ENCODE results near the gene SUPT3H.
"Not testable (repeated sequence)": the region's sequence is repeated elsewhere in the genome, so short reads cannot be mapped to it uniquely, and the experiment has no call there.

Gene SUPT3H

DNA sequence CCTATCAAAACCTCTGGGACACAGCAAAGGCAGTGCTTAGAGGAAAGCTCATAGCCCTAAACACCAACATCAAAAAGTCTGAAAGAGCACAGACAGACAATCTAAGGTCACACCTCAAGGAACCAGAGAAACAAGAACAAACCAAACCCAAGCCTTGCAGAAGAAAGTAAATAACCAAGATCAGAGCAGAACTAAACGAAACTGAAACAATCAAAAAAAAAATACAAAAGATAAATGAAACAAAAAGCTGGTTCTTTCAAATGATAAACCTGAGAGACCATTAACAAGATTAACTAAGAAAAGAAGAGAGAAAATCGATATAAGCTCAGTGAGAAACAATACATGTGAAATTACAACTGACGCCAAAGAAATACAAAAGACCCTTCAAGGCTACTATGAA lies 84.4 kb downstream of the SUPT3H start:
- no peak overlapping the region for H3K4me3 ChIP-seq (ENCODE audit: low read depth, low read length)
- no peak overlapping the region for H3K27ac ChIP-seq (ENCODE audit: low read depth, low read length)
- no peaks in the 10 kb centered on the region for H3K9me3 ChIP-seq (ENCODE audit: control insufficient read depth, insufficient read depth, low read length)

DNA sequence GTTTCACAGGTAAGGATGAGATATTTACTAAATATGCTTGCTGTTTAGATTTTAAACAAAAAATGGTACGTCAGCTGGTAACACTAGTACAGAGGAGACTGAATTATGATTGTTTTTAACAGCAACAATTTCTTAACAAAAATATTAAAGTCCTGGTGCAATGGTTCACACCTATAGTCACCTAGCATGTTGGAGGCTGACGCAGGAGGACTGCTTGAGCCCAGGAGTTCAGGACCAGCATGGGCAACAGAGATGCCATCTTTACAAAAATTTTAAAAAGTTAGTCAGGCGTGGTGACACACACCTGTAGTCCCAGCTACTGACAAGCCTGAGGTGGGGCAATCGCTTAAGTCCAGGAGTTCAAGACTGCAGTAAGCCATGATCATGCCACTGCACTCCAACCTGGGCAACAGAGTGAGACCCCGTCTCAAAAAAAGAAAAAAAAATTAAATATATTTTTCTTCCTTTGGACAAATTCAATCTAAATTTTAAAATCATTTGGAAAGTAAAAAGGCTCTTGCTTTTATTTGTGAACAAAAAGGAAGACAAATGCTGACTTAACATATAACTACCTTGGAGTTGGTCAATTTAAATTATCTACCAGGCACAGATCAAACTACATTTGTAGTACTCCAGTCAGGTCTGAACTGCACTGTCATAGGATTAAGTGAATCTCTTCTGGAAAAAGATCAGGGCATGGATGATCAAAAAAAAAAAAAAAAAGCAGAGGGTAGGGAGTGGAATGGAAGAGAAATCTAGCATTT lies 87.8 kb downstream of the SUPT3H start:
- no peaks in the 10 kb centered on the region for H3K9me3 ChIP-seq (ENCODE audit: control insufficient read depth, insufficient read depth, low read length)
- H3K27me3 ChIP-seq (ENCODE audit: control insufficient read depth, insufficient read depth, low read length), result no peaks in the 10 kb centered on the region
- no peaks in the 10 kb centered on the region for H3K36me3 ChIP-seq (ENCODE audit: control insufficient read depth, insufficient read depth, low read length)
- no peak overlapping the region for H3K4me3 ChIP-seq (ENCODE audit: low read depth, low read length)
- peaks cover 9% of the 10 kb centered on the region; the same call in 1 of the 2 replicates for H3K4me1 ChIP-seq (ENCODE audit: control insufficient read depth, insufficient read depth, low read length)
- H3K9ac ChIP-seq (ENCODE audit: low read depth, low read length), result no peak overlapping the region
- no peak overlapping the region for H3K27ac ChIP-seq (ENCODE audit: low read depth, low read length)

More for the DNA sequence above, 84.4 kb downstream of the SUPT3H start:
- no peaks in the 10 kb centered on the region for H3K27me3 ChIP-seq (ENCODE audit: control insufficient read depth, insufficient read depth, low read length)
- peaks cover 9% of the 10 kb centered on the region; the same call in 1 of the 2 replicates for H3K4me1 ChIP-seq (ENCODE audit: control insufficient read depth, insufficient read depth, low read length)
- H3K36me3 ChIP-seq (ENCODE audit: control insufficient read depth, insufficient read depth, low read length), result no peaks in the 10 kb centered on the region
- no peak overlapping the region for H3K9ac ChIP-seq (ENCODE audit: low read depth, low read length)

DNA sequence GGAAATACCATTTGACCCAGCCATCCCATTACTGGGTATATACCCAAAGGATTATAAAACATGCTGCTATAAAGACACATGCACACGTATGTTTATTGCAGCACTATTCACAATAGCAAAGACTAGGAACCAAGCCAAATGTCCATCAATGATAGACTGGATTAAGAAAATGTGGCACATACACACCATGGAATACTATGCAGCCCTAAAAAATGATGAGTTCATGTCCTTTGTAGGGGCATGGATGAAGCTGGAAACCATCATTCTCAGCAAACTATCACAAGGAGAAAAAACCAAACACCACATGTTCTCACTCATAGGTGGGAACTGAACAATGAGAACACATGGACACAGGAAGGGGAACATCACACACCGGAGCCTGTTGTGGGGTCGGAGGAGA lies 91.0 kb downstream of the SUPT3H start:
- H3K4me3 ChIP-seq (ENCODE audit: low read depth, low read length); H3K9me3 ChIP-seq (ENCODE audit: control insufficient read depth, insufficient read depth, low read length); H3K9ac ChIP-seq (ENCODE audit: low read depth, low read length); H3K36me3 ChIP-seq (ENCODE audit: control insufficient read depth, insufficient read depth, low read length); H3K4me1 ChIP-seq (ENCODE audit: control insufficient read depth, insufficient read depth, low read length); H3K27me3 ChIP-seq (ENCODE audit: control insufficient read depth, insufficient read depth, low read length); H3K27ac ChIP-seq (ENCODE audit: low read depth, low read length): not testable (repeated sequence)

DNA sequence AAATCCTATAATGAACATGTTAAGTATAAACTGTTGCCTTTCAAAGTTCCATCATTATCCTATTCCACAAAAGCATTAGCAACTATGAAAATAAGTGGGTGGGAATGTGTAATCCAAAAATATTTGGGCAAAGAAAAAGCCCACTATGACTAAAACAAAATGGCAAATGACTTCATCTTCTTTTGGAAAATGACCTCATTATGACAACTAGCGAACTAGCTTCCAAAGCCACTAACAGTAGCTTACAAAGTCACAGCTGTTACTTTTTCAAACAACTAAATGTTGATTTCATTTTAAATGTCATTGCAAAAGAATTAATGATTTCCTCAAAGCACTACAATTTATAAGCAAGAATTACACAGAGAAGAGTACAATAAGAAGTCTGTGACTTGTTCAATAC lies 99.4 kb downstream of the SUPT3H start:
- no peak overlapping the region for H3K9ac ChIP-seq (ENCODE audit: low read depth, low read length)
- H3K27me3 ChIP-seq (ENCODE audit: control insufficient read depth, insufficient read depth, low read length), result no peaks in the 10 kb centered on the region
- H3K4me3 ChIP-seq (ENCODE audit: low read depth, low read length), result no peak overlapping the region
- H3K4me1 ChIP-seq (ENCODE audit: control insufficient read depth, insufficient read depth, low read length), result peaks cover 5% of the 10 kb centered on the region; the same call in 1 of the 2 replicates
- H3K27ac ChIP-seq (ENCODE audit: low read depth, low read length), result no peak overlapping the region
- H3K9me3 ChIP-seq (ENCODE audit: control insufficient read depth, insufficient read depth, low read length), result peaks cover 29% of the 10 kb centered on the region
- H3K36me3 ChIP-seq (ENCODE audit: control insufficient read depth, insufficient read depth, low read length), result no peaks in the 10 kb centered on the region

DNA sequence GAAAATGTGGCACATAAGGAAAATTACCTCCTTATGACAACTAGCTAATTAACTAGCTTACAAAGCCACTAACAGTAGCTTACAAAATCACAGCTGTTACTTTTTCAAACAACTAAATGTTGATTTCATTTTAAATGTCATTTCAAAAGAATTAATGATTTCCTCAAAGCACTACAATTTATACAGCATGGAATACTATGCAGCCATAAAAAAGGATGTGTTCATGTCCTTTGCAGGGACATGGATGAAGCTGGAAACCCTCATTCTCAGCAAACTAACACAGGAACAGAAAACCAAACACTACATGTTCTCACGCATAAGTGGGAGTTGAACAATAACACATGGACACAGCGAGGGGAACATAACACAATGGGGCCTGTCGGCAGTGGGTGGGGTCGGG lies 100.0 kb downstream of the SUPT3H start:
- peaks cover 29% of the 10 kb centered on the region for H3K9me3 ChIP-seq (ENCODE audit: control insufficient read depth, insufficient read depth, low read length)
- H3K27ac ChIP-seq (ENCODE audit: low read depth, low read length); H3K36me3 ChIP-seq (ENCODE audit: control insufficient read depth, insufficient read depth, low read length); H3K9ac ChIP-seq (ENCODE audit: low read depth, low read length); H3K27me3 ChIP-seq (ENCODE audit: control insufficient read depth, insufficient read depth, low read length); H3K4me1 ChIP-seq (ENCODE audit: control insufficient read depth, insufficient read depth, low read length); H3K4me3 ChIP-seq (ENCODE audit: low read depth, low read length): not testable (repeated sequence)

DNA sequence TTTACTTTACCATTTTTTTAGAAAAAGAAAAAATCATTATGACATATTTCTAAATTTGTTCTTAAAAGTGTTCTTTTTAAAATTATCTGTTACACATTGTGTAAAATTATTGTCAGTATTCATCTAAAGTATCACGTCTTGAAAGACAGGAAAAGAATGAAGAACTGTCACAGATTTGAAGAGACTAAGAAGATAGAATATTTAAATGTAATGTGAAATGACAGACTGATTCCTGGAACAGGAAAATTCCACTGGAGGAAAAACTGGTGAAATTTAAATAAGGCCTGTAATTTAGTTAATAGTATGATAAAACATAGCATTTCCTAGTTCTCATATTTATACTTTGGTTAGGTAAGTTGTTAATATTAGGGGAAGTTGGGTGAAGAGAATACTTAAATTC lies 102.4 kb downstream of the SUPT3H start:
- Histone ChIP-seq H3K4me1 (ENCODE audit: control insufficient read depth, insufficient read depth, low read length) (peaks cover 5% of the 10 kb centered on the region; the same call in 1 of the 2 replicates), H3K27me3 (ENCODE audit: control insufficient read depth, insufficient read depth, low read length) (no peaks in the 10 kb centered on the region), H3K36me3 (ENCODE audit: control insufficient read depth, insufficient read depth, low read length) (no peaks in the 10 kb centered on the region), H3K9ac (ENCODE audit: low read depth, low read length) (no peak overlapping the region), H3K27ac (ENCODE audit: low read depth, low read length) (no peak overlapping the region), H3K9me3 (ENCODE audit: control insufficient read depth, insufficient read depth, low read length) (peaks cover 18% of the 10 kb centered on the region), H3K4me3 (ENCODE audit: low read depth, low read length) (no peak overlapping the region)

DNA sequence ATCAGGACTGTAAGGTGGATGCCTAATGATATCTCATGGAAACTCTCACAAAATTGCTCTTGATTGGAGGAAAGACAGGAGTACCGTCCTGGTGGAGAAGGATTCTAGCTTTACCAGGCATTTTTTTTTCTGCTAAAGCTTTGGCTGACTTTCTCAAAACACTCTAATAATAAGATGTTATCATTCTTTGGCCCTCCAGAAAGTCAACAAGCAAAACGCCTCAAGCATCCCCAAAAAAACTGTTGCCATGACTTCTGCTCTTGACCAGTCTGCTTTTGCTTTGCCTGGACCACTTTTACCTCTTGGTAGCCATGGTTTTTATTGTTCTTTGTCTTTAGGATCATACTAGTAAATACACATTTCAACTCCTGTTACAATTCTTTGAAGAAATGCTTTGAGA lies 105.1 kb downstream of the SUPT3H start:
- no peaks in the 10 kb centered on the region for H3K27me3 ChIP-seq (ENCODE audit: control insufficient read depth, insufficient read depth, low read length)
- H3K36me3 ChIP-seq (ENCODE audit: control insufficient read depth, insufficient read depth, low read length), result no peaks in the 10 kb centered on the region
- H3K9me3 ChIP-seq (ENCODE audit: control insufficient read depth, insufficient read depth, low read length), result peaks cover 7% of the 10 kb centered on the region
- H3K27ac ChIP-seq (ENCODE audit: low read depth, low read length), result no peak overlapping the region
- H3K9ac ChIP-seq (ENCODE audit: low read depth, low read length), result no peak overlapping the region
- H3K4me1 ChIP-seq (ENCODE audit: control insufficient read depth, insufficient read depth, low read length), result peaks cover 5% of the 10 kb centered on the region; the same call in 1 of the 2 replicates
- no peak overlapping the region for H3K4me3 ChIP-seq (ENCODE audit: low read depth, low read length)

DNA sequence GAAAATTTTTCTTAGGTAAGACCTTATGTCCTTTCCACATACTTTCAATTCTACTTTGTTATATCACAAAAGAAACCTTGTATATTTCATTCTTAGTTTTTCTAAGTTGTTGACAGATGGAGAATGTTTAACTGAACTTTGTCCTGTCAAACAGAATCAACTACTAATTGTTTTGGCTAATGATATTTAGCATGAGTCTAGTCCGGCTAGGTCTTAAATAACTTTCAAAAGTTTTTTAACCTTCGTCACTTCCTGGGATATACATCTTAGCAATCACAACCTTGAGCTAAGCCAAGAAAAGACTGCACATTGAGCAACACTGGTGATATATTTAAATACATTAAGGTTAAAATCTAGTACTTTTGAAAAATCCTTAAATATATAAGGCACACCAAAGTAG lies 112.5 kb downstream of the SUPT3H start:
- Histone ChIP-seq H3K4me3 (ENCODE audit: low read depth, low read length) (no peak overlapping the region), H3K4me1 (ENCODE audit: control insufficient read depth, insufficient read depth, low read length) (no peaks in the 10 kb centered on the region), H3K27me3 (ENCODE audit: control insufficient read depth, insufficient read depth, low read length) (no peaks in the 10 kb centered on the region), H3K9me3 (ENCODE audit: control insufficient read depth, insufficient read depth, low read length) (no peaks in the 10 kb centered on the region), H3K9ac (ENCODE audit: low read depth, low read length) (no peak overlapping the region), H3K36me3 (ENCODE audit: control insufficient read depth, insufficient read depth, low read length) (no peaks in the 10 kb centered on the region), H3K27ac (ENCODE audit: low read depth, low read length) (no peak overlapping the region)

DNA sequence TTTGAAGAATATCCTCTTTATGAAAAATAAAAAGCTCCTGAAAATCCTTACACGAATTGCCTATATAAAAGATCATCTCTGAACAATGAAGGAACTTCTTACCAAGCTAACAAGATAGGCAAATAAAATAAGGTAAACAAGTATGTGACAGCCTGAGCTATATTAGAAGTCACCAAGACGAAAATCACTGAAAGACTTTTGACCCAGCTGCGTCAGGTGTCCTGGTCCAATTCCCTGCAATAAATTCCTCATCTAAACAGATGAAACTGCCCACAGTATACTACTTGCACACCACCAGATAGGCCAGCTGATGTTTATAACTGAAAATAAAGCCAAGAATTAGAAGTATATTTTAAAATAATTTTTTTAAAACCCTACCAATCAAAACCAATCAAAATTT lies 117.0 kb downstream of the SUPT3H start:
- Histone ChIP-seq H3K9ac (ENCODE audit: low read depth, low read length) (no peak overlapping the region), H3K4me1 (ENCODE audit: control insufficient read depth, insufficient read depth, low read length) (no peaks in the 10 kb centered on the region), H3K27me3 (ENCODE audit: control insufficient read depth, insufficient read depth, low read length) (no peaks in the 10 kb centered on the region), H3K36me3 (ENCODE audit: control insufficient read depth, insufficient read depth, low read length) (no peaks in the 10 kb centered on the region), H3K4me3 (ENCODE audit: low read depth, low read length) (no peak overlapping the region), H3K27ac (ENCODE audit: low read depth, low read length) (no peak overlapping the region), H3K9me3 (ENCODE audit: control insufficient read depth, insufficient read depth, low read length) (no peaks in the 10 kb centered on the region)

DNA sequence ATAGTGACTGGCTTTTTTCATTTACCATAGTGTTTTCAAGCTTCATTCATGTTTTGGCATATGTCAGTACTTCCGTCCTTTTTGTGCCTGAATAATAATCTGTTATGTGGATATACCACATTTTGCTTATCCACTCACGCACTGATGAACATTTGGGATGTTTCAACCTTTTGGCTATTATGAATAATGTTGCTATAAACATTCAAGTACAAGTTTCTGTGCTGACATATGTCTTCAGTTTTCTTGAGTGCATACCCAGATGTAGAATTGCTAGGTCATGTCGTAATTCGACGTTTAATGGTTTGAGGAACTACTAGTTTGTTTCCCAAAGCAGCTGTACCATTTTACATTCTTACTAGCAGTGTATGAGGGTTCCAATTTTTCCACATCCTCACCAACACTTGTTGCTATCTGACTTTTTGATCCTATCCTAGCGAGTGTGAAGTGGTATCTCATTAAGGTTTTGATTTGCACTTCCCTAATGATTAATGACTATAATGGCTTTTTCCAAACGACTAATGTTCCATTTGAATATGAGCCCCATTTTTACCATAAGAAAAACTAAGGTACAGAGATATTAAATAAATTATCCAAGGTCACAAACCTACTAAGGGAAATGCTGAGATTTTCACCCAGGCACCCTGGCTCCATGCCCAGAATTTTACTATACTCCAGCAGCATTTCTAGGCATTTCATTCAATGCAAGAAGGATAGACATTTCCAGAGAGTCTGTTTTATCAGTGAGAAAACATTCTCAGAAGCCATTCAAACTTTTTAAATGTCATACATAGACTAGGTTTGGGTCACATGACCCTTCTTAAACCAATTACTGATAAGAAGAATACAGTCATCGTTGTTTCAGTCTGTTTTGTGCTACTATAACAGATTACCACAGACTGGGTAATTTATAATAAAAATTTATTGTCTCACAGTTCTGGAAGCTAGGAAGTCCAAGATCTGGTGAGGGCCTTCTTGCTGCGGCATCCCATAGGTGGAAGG lies 120.7 kb downstream of the SUPT3H start:
- Histone ChIP-seq H3K36me3 (ENCODE audit: control insufficient read depth, insufficient read depth, low read length) (no peaks in the 10 kb centered on the region), H3K27ac (ENCODE audit: low read depth, low read length) (no peak overlapping the region), H3K4me1 (ENCODE audit: control insufficient read depth, insufficient read depth, low read length) (no peaks in the 10 kb centered on the region), H3K4me3 (ENCODE audit: low read depth, low read length) (no peak overlapping the region), H3K9me3 (ENCODE audit: control insufficient read depth, insufficient read depth, low read length) (no peaks in the 10 kb centered on the region), H3K27me3 (ENCODE audit: control insufficient read depth, insufficient read depth, low read length) (no peaks in the 10 kb centered on the region), H3K9ac (ENCODE audit: low read depth, low read length) (no peak overlapping the region)

DNA sequence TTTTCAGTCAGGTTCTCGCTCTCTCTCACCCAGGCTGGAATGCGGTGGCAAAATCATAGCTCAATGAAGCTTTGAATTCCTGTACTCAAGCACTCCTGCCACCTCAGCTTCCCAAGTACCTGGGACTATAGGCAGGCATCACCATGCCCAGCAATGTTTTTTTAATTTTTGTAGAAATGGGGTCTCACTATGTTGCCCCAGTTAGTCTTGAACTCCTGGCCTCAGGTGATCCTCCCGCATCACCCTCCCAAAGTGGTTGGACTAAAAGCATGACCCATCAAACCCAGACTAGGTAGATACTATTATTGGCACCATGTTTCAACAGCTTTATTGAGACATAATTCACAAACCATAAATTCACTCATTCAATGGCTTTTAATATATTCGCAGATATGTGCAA lies 122.3 kb downstream of the SUPT3H start:
- Histone ChIP-seq H3K27me3 (ENCODE audit: control insufficient read depth, insufficient read depth, low read length) (no peaks in the 10 kb centered on the region), H3K9ac (ENCODE audit: low read depth, low read length) (no peak overlapping the region), H3K36me3 (ENCODE audit: control insufficient read depth, insufficient read depth, low read length) (no peaks in the 10 kb centered on the region), H3K27ac (ENCODE audit: low read depth, low read length) (no peak overlapping the region), H3K4me1 (ENCODE audit: control insufficient read depth, insufficient read depth, low read length) (no peaks in the 10 kb centered on the region), H3K9me3 (ENCODE audit: control insufficient read depth, insufficient read depth, low read length) (no peaks in the 10 kb centered on the region), H3K4me3 (ENCODE audit: low read depth, low read length) (no peak overlapping the region)

Measured in HUES48 (cell line).